WTC11 (cell line): ENCODE measurements around the gene SPAG8. TPM values are rescaled to one million over a fixed set of nuclear protein-coding genes. Genes with fewer than 3 reads are reported as not detected.

ENCODE experiments used
- ATAC-seq: fragments of 200-7000 bp; cut with Tn5 transposase; 2 replicates; pipeline ENCODE4 v1.10.0; 2021; ENCODE audit warnings: mild to moderate bottlenecking, moderate library complexity
- CTCF ChIA-PET: fragments of 300-600 bp; sonication (Branson Sonifier 250); formaldehyde crosslinking; loops from one replicate; lab custom pipeline; 2021; ENCODE audit warnings: antibody characterized with exemption; lab: Charles Lee
- POLR2A ChIA-PET: fragments of 350-600 bp; sonication (Branson Sonifier 250); formaldehyde crosslinking; loops from one replicate; lab custom pipeline; 2021; ENCODE audit warnings: antibody characterized with exemption; lab: Charles Lee
- DNase-seq: peaks from one replicate; pipeline ENCODE4 v3.0.0; 2021; ENCODE audit warnings: low spot score
- H3K27ac Mint-ChIP-seq: 2 replicates; pipeline ENCODE4 v1.8.0; 2021; ENCODE audit warnings: mixed read lengths
- H3K27me3 Mint-ChIP-seq: 2 replicates; pipeline ENCODE4 v1.8.0; 2021; ENCODE audit warnings: low read depth, mild to moderate bottlenecking, moderate library complexity, mixed read lengths
- H3K36me3 Mint-ChIP-seq: 2 replicates; pipeline ENCODE4 v1.8.0; 2021; ENCODE audit warnings: mixed read lengths
- H3K4me1 Mint-ChIP-seq: 2 replicates; pipeline ENCODE4 v1.8.0; 2022; ENCODE audit warnings: mixed read lengths
- H3K4me3 Mint-ChIP-seq: 2 replicates; pipeline ENCODE4 v1.8.0; 2021; ENCODE audit warnings: mild to moderate bottlenecking, moderate library complexity, mixed read lengths
- H3K9me3 Mint-ChIP-seq: 2 replicates; pipeline ENCODE4 v1.8.0; 2021; ENCODE audit warnings: mixed read lengths
- CBFB ChIP-seq: sonication (generic); formaldehyde crosslinking; IDR thresholded peaks from 2 replicates; pipeline ENCODE4 v1.8.1; 2022; ENCODE audit warnings: mild to moderate bottlenecking, low read depth, missing genetic modification reagents
- CDX4 ChIP-seq: fragments of 250-450 bp; sonication (Bioruptor Pico); IDR thresholded peaks from 2 replicates; pipeline ENCODE4 v1.9.0; 2021; ENCODE audit warnings: moderate library complexity, mild to moderate bottlenecking, inconsistent platforms, borderline replicate concordance
- ELF4 ChIP-seq: sonication (generic); formaldehyde crosslinking; IDR thresholded peaks from 2 replicates; pipeline ENCODE4 v1.8.1; 2022; ENCODE audit warnings: low read depth, mild to moderate bottlenecking, moderate library complexity, missing genetic modification reagents
- ERG ChIP-seq: fragments of 250-450 bp; sonication (Bioruptor Pico); IDR thresholded peaks from 2 replicates; pipeline ENCODE4 v1.8.0; 2021; ENCODE audit warnings: mild to moderate bottlenecking
- FOXP1 ChIP-seq: sonication (generic); formaldehyde crosslinking; IDR thresholded peaks from 2 replicates; pipeline ENCODE4 v1.8.0; 2022; ENCODE audit warnings: missing genetic modification reagents, mild to moderate bottlenecking, moderate library complexity, borderline replicate concordance
- HMGA2 ChIP-seq: fragments of 250-450 bp; sonication (Bioruptor Pico); IDR thresholded peaks from 2 replicates; pipeline ENCODE4 v1.4.0; 2021; ENCODE audit warnings: mild to moderate bottlenecking, moderate library complexity
- IRF2 ChIP-seq: sonication (generic); formaldehyde crosslinking; IDR thresholded peaks from 2 replicates; pipeline ENCODE4 v1.8.0; 2022; ENCODE audit warnings: low read depth, missing genetic modification reagents, borderline replicate concordance
- MXD4 ChIP-seq: fragments of 250-450 bp; sonication (Bioruptor Pico); IDR thresholded peaks from 2 replicates; pipeline ENCODE4 v1.8.0; 2021; ENCODE audit warnings: mild to moderate bottlenecking, moderate library complexity, borderline replicate concordance
- MYBL2 ChIP-seq: sonication (generic); formaldehyde crosslinking; IDR thresholded peaks from 2 replicates; pipeline ENCODE4 v1.8.1; 2023; ENCODE audit warnings: mild to moderate bottlenecking, moderate library complexity, missing genetic modification reagents
- NFATC4 ChIP-seq: fragments of 250-450 bp; sonication (Bioruptor Pico); IDR thresholded peaks from 2 replicates; pipeline ENCODE4 v1.9.0; 2021; ENCODE audit warnings: mild to moderate bottlenecking
- NR2C2 ChIP-seq: sonication (generic); formaldehyde crosslinking; IDR thresholded peaks from 2 replicates; pipeline ENCODE4 v1.8.0; 2022; ENCODE audit warnings: mild to moderate bottlenecking, missing genetic modification reagents
- NR3C1 ChIP-seq: sonication (generic); formaldehyde crosslinking; conservative IDR thresholded peaks from 2 replicates; pipeline ENCODE4 v1.8.1; 2023; ENCODE audit warnings: low read depth, mild to moderate bottlenecking, missing genetic modification reagents
- OVOL2 ChIP-seq: fragments of 250-450 bp; sonication (Bioruptor Pico); IDR thresholded peaks from 2 replicates; pipeline ENCODE4 v1.9.0; 2021; ENCODE audit warnings: mild to moderate bottlenecking, borderline replicate concordance
- SOX15 ChIP-seq: fragments of 250-450 bp; sonication (Bioruptor Pico); IDR thresholded peaks from 2 replicates; pipeline ENCODE4 v1.9.0; 2021; ENCODE audit warnings: mild to moderate bottlenecking
- TCF7 ChIP-seq: sonication (generic); formaldehyde crosslinking; IDR thresholded peaks from 2 replicates; pipeline ENCODE4 v1.8.0; 2022; ENCODE audit warnings: mild to moderate bottlenecking, low read depth, missing genetic modification reagents, moderate library complexity
- TP53 ChIP-seq: sonication (generic); formaldehyde crosslinking; IDR thresholded peaks from 2 replicates; pipeline ENCODE4 v1.8.1; 2023; ENCODE audit warnings: mild to moderate bottlenecking, missing genetic modification reagents
- ZMAT4 ChIP-seq: fragments of 250-450 bp; sonication (Bioruptor Pico); IDR thresholded peaks from 2 replicates; pipeline ENCODE4 v1.9.0; 2021; ENCODE audit warnings: mild to moderate bottlenecking
- ZNF121 ChIP-seq: sonication (generic); formaldehyde crosslinking; IDR thresholded peaks from 2 replicates; pipeline ENCODE4 v1.8.0; 2023; ENCODE audit warnings: missing genetic modification reagents
- ZNF281 ChIP-seq: sonication (generic); formaldehyde crosslinking; IDR thresholded peaks from 2 replicates; pipeline ENCODE4 v1.8.0; 2023; ENCODE audit warnings: mild to moderate bottlenecking, missing genetic modification reagents
- ZNF317 ChIP-seq: sonication (generic); formaldehyde crosslinking; IDR thresholded peaks from 2 replicates; pipeline ENCODE4 v1.8.1; 2023; ENCODE audit warnings: low read depth, mild to moderate bottlenecking, moderate library complexity, missing genetic modification reagents, borderline replicate concordance
- ZNF396 ChIP-seq: fragments of 250-450 bp; sonication (Bioruptor Pico); IDR thresholded peaks from 2 replicates; pipeline ENCODE4 v1.8.0; 2021; ENCODE audit warnings: mild to moderate bottlenecking, moderate library complexity, borderline replicate concordance
- ZNF671 ChIP-seq: fragments of 250-450 bp; sonication (Bioruptor Pico); IDR thresholded peaks from 2 replicates; pipeline ENCODE4 v1.8.0; 2021; ENCODE audit warnings: mild to moderate bottlenecking
- total RNA-seq: library from RNA; stranded (reverse); gene quantifications from 3 replicates; pipeline ENCODE4 v1.2.3, GENCODE V29; 2021
- TF ChIP-seq, protein P1 (sequence below): sonication (generic); formaldehyde crosslinking; IDR thresholded peaks from 2 replicates; pipeline ENCODE4 v1.8.1; 2023; ENCODE audit warnings: mild to moderate bottlenecking, missing genetic modification reagents, moderate library complexity
- TF ChIP-seq, protein P2 (sequence below): sonication (generic); formaldehyde crosslinking; IDR thresholded peaks from 2 replicates; pipeline ENCODE4 v1.8.0; 2022; ENCODE audit warnings: mild to moderate bottlenecking, missing genetic modification reagents

SPAG8 gene
- total RNA-seq, 1 experiment from 2014 or later: 0.72 TPM

DNA sequence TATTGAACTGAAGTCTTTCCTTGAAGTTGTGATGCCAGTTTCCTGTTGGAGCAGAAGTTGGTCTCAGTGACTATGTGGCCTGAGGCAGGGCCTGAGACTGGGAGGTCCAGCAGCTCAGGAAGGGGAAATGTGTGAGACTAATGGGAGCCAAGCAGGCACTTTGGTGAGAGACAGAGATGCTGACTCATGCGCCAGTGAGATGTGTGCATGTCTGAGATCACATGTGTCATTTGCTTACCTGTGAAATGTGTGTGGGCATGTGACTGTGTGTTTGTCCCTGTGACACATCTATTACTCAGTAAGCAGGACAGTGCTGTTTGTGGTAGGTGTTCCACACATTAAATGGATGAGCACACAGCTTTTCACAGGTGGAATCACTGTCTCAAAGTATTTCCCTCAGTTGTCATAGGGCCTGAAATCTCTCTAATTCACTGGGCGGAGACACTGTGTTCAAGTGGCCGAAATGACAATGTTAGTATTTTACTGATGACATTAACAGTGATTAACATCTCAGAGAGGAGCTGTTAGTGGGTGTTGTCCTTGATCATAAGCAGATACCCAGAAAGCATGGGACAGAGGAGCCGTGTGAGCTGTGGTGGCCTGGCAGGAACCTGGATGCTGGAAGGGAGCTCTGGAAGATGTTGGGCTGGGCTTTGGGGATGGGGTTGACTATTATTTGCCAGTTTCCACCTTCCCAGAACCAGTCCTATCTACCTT, 13.2 kb downstream of the SPAG8 start (continued):
- TF ChIP-seq ERG (CRISPR knock-in tag): no peak
- TF ChIP-seq HMGA2 (CRISPR knock-in tag): no peak
- TF ChIP-seq MYBL2 (CRISPR knock-in tag): no peak
- TF ChIP-seq CDX4 (CRISPR knock-in tag): no peak
- TF ChIP-seq, protein P1, sequence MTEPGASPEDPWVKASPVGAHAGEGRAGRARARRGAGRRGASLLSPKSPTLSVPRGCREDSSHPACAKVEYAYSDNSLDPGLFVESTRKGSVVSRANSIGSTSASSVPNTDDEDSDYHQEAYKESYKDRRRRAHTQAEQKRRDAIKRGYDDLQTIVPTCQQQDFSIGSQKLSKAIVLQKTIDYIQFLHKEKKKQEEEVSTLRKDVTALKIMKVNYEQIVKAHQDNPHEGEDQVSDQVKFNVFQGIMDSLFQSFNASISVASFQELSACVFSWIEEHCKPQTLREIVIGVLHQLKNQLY (CRISPR knock-in tag): no peak
- TF ChIP-seq SOX15 (CRISPR knock-in tag): no peak
- TF ChIP-seq ZNF121 (CRISPR knock-in tag): no peak
- TF ChIP-seq FOXP1 (CRISPR knock-in tag): no peak

- ATAC-seq: no peak
- POLR2A ChIA-PET: interaction anchor here (1.2 kb wide), 1 partner anchor 17 kb away, joined by 4 read pairs; the partner anchor contains the start of gene HINT2
- H3K4me3 Mint-ChIP-seq: no peak overlapping the region
- TF ChIP-seq ZNF671 (CRISPR knock-in tag) (no peak), OVOL2 (no peak), TCF7 (CRISPR knock-in tag) (no peak), CBFB (no peak), MXD4 (no peak), NR3C1 (CRISPR knock-in tag) (no peak)
- TF ChIP-seq, all 79 proteins: peak for 0
- Mint-ChIP-seq H3K27ac (no peak overlapping the region), H3K36me3 (no peaks in the 10 kb centered on the region; the same call in 1 of the 2 replicates), H3K4me1 (peaks cover 6% of the 10 kb centered on the region), H3K9me3 (no peaks in the 10 kb centered on the region), H3K27me3 (no peaks in the 10 kb centered on the region)
- CTCF ChIA-PET: interaction anchor here (1.0 to 1.8 kb wide), 5 partner anchors 17 to 85 kb away, joined by 3 to 6 read pairs (median 6); partner anchors contain the start of gene HINT2
- DNase-seq: no peak
Observed at GRCh38 chr9:35797311-35798109, 14.6 kb downstream of the SPAG8 start.

- Mint-ChIP-seq H3K9me3 (no peaks in the 10 kb centered on the region), H3K36me3 (no peaks in the 10 kb centered on the region), H3K4me1 (peaks cover 6% of the 10 kb centered on the region), H3K27me3 (no peaks in the 10 kb centered on the region), H3K27ac (no peak overlapping the region), H3K4me3 (no peak overlapping the region)
- DNase-seq (no peak), ATAC-seq (no peak)
- POLR2A ChIA-PET: no interaction called here
- CTCF ChIA-PET: interaction anchor here (1.3 kb wide), 1 partner anchor 20 kb away, joined by 3 read pairs; no protein-coding TSS in a partner anchor
- TF ChIP-seq IRF2 (CRISPR knock-in tag): no peak
- TF ChIP-seq, protein P2, sequence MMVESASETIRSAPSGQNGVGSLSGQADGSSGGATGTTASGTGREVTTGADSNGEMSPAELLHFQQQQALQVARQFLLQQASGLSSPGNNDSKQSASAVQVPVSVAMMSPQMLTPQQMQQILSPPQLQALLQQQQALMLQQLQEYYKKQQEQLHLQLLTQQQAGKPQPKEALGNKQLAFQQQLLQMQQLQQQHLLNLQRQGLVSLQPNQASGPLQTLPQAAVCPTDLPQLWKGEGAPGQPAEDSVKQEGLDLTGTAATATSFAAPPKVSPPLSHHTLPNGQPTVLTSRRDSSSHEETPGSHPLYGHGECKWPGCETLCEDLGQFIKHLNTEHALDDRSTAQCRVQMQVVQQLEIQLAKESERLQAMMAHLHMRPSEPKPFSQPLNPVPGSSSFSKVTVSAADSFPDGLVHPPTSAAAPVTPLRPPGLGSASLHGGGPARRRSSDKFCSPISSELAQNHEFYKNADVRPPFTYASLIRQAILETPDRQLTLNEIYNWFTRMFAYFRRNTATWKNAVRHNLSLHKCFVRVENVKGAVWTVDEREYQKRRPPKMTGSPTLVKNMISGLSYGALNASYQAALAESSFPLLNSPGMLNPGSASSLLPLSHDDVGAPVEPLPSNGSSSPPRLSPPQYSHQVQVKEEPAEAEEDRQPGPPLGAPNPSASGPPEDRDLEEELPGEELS: no peak
- TF ChIP-seq CBFB: no peak
- TF ChIP-seq NR2C2 (CRISPR knock-in tag): no peak
- no peak for TF ChIP-seq ZMAT4 (CRISPR knock-in tag)
- TF ChIP-seq ZNF317 (CRISPR knock-in tag): no peak
- TF ChIP-seq ZNF396: no peak
- TF ChIP-seq NFATC4 (CRISPR knock-in tag): no peak
- no peak for TF ChIP-seq ELF4 (CRISPR knock-in tag)
- no peak for TF ChIP-seq NR3C1 (CRISPR knock-in tag)
- no peak for TF ChIP-seq TP53 (CRISPR knock-in tag)
- no peak for TF ChIP-seq ZNF281 (CRISPR knock-in tag)
Observed at GRCh38 chr9:35795695-35796094, 16.4 kb downstream of the SPAG8 start.
